Neuronal stem cell (in vitro differentiated cells): ENCODE results near the gene PITX3.
"Not testable (repeated sequence)": the region's sequence is repeated elsewhere in the genome, so short reads cannot be mapped to it uniquely, and the experiment has no call there.

Experiments used
- DNase-seq: peaks from one replicate; pipeline ENCODE4 v3.0.0-alpha.2; 2013; ENCODE audit warnings: low spot score
- H2AFZ ChIP-seq: one replicate; pipeline ENCODE4 v1.6.1; 2013; ENCODE audit warnings: mild to moderate bottlenecking, low read length, inconsistent platforms
- H2AK5ac ChIP-seq: 2 replicates; pipeline ENCODE4 v1.6.1; 2013; ENCODE audit warnings: low read depth, mild to moderate bottlenecking, inconsistent platforms, low read length, moderate library complexity, mixed read lengths
- H2BK120ac ChIP-seq: 2 replicates; pipeline ENCODE4 v1.6.1; 2013; ENCODE audit warnings: low read depth, mild to moderate bottlenecking, inconsistent platforms, low read length, moderate library complexity, mixed read lengths
- H2BK12ac ChIP-seq: one replicate; pipeline ENCODE4 v1.6.1; 2013; ENCODE audit warnings: low read length, inconsistent platforms
- H2BK15ac ChIP-seq: 2 replicates; pipeline ENCODE4 v1.6.1; 2013; ENCODE audit warnings: mild to moderate bottlenecking, low read length, inconsistent platforms, mixed read lengths
- H2BK5ac ChIP-seq: one replicate; pipeline ENCODE4 v1.6.1; 2013; ENCODE audit warnings: inconsistent platforms, mild to moderate bottlenecking, low read length, moderate library complexity
- H3K14ac ChIP-seq: one replicate; pipeline ENCODE4 v1.6.1; 2013; ENCODE audit warnings: low read length, inconsistent platforms
- H3K18ac ChIP-seq: 2 replicates; pipeline ENCODE4 v1.6.1; 2013; ENCODE audit warnings: low read length, inconsistent platforms
- H3K23ac ChIP-seq: 2 replicates; pipeline ENCODE4 v1.6.1; 2013; ENCODE audit warnings: low read depth, mild to moderate bottlenecking, mixed read lengths, low read length, inconsistent platforms; ENCODE audit not compliant: poor library complexity
- H3K27ac ChIP-seq: replicated peaks from 3 replicates; pipeline ENCODE4 v1.5.1; 2013; ENCODE audit warnings: low read length, inconsistent platforms
- H3K27me3 ChIP-seq, 3 experiments: 2 replicates each; pipeline ENCODE4 v1.6.1; 2013; ENCODE audit warnings: low read length in 3 of 3, mild to moderate bottlenecking in 2 of 3, inconsistent platforms in 1 of 3, low read depth in 1 of 3, mixed read lengths in 1 of 3, moderate library complexity in 1 of 3; ENCODE audit not compliant: control insufficient read depth in 3 of 3, insufficient read depth in 3 of 3
- H3K36me3 ChIP-seq, 2 donors: replicated peaks in 1 of 2; 2 replicates each; pipeline ENCODE4 v1.6.1; 2013; ENCODE audit warnings: low read length in 2 of 2; ENCODE audit not compliant: control insufficient read depth in 2 of 2, insufficient read depth in 2 of 2
- H3K4ac ChIP-seq: 2 replicates; pipeline ENCODE4 v1.6.1; 2013; ENCODE audit warnings: inconsistent platforms, mild to moderate bottlenecking, low read length, moderate library complexity
- H3K4me1 ChIP-seq, 2 donors: 1 replicate in 1 of 2; 2 replicates in 1 of 2; pipeline ENCODE4 v1.6.1; 2013; ENCODE audit warnings: low read length in 2 of 2, low read depth in 1 of 2; ENCODE audit not compliant: control insufficient read depth in 2 of 2, insufficient read depth in 1 of 2
- H3K4me2 ChIP-seq: one replicate; pipeline ENCODE4 v1.6.1; 2013; ENCODE audit warnings: mild to moderate bottlenecking, low read length, inconsistent platforms; ENCODE audit not compliant: insufficient read depth, poor library complexity, severe bottlenecking
- H3K4me3 ChIP-seq, 2 donors: 2 replicates each; pipeline ENCODE4 v1.5.1; 2013; ENCODE audit warnings: low read length in 2 of 2, mild to moderate bottlenecking in 2 of 2, inconsistent platforms in 1 of 2, moderate library complexity in 1 of 2
- H3K79me1 ChIP-seq: one replicate; pipeline ENCODE4 v1.6.1; 2013; ENCODE audit warnings: low read depth, mild to moderate bottlenecking, inconsistent platforms, low read length, moderate library complexity
- H3K9ac ChIP-seq: one replicate; pipeline ENCODE4 v1.6.1; 2013; ENCODE audit warnings: mild to moderate bottlenecking, low read depth, low read length, inconsistent platforms; ENCODE audit not compliant: poor library complexity
- H3K9me3 ChIP-seq, 2 donors: replicated peaks in 1 of 2; 2 replicates each; pipeline versions ENCODE3 to v1.6.1; 2013; ENCODE audit warnings: low read length in 2 of 2, mild to moderate bottlenecking in 2 of 2, inconsistent platforms in 1 of 2, low read depth in 1 of 2, mixed read lengths in 1 of 2, moderate library complexity in 1 of 2; ENCODE audit not compliant: control insufficient read depth in 2 of 2, insufficient read depth in 1 of 2
- H4K8ac ChIP-seq: one replicate; pipeline ENCODE4 v1.6.1; 2013; ENCODE audit warnings: low read depth, mild to moderate bottlenecking, inconsistent platforms, low read length, moderate library complexity
- H4K91ac ChIP-seq: one replicate; pipeline ENCODE4 v1.6.1; 2013; ENCODE audit warnings: low read length, low read depth, mild to moderate bottlenecking, inconsistent platforms; ENCODE audit not compliant: poor library complexity
- WGBS, 2 donors: extraction: QIAGEN DNeasy Blood & Tissue Kit; methylation state at CpG; one replicate each; pipeline ENCODE4 v1.1.7; 2013; ENCODE audit warnings: missing lambda C conversion rate in 2 of 2, mixed read lengths in 1 of 2; ENCODE audit not compliant: insufficient read length in 2 of 2, insufficient replicate concordance in 1 of 2; ENCODE audit errors: extremely low coverage in 2 of 2; 5-methylcytosine and 5-hydroxymethylcytosine counted together

The PITX3 gene

DNA sequence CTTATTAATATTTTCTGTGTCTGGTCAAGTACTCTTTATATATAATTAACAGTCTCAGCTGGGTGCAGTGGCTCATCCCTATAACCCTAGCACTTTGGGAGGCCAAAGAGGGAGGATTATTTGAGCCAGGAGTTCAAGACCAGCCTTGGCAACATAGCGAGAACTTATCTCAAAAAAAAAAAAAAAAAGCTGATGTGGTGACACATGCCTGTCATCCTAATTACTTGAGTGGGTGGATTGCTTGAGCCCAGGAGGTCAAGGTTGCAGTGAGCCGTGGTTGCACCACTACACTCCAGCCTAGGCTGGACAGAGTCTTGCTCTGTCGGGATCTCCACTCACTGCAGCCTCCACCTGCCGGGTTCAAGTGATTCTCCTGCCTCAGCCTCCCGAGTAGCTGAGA, 21.9 kb downstream of the PITX3 start:
- Histone ChIP-seq H3K9me3 (no peaks in the 10 kb centered on the region), H3K14ac (no peak overlapping the region), H3K27me3 (peaks cover 0 to 11% (median 0%) of the 10 kb centered on the region in 3 experiments), H2BK15ac (no peak overlapping the region), H3K4me1 (no peaks in the 10 kb centered on the region), H2AK5ac (no peak overlapping the region), H3K23ac (no peak overlapping the region), H3K4me2 (no peak overlapping the region), H3K4me3 (no peak overlapping the region), H3K4ac (no peak overlapping the region), H2BK120ac (no peak overlapping the region), H2BK12ac (no peak overlapping the region), H3K9ac (no peak overlapping the region), H3K27ac (no peak overlapping the region), H4K91ac (no peak overlapping the region), H2AFZ (no peak overlapping the region), H3K36me3 (no peaks in the 10 kb centered on the region), H2BK5ac (no peak overlapping the region), H3K79me1 (no peaks in the 10 kb centered on the region), H4K8ac (no peak overlapping the region), H3K18ac (no peak overlapping the region)
- no peak for DNase-seq
- WGBS, 2 donors = no CpG with 5 or more reads among the region's 5 CpGs

GRCh38 chr10:102213599-102213998, 27.7 kb downstream of the PITX3 start:
- not testable (repeated sequence) for H2BK12ac ChIP-seq, H3K27me3 ChIP-seq, H3K4me1 ChIP-seq, H3K36me3 ChIP-seq, H2BK120ac ChIP-seq, H2BK5ac ChIP-seq, H3K9me3 ChIP-seq, H3K14ac ChIP-seq, H3K23ac ChIP-seq, H3K4ac ChIP-seq, H4K8ac ChIP-seq, H3K4me3 ChIP-seq, H3K18ac ChIP-seq, H3K9ac ChIP-seq, H2AK5ac ChIP-seq, H2AFZ ChIP-seq, DNase-seq, H3K4me2 ChIP-seq, H3K27ac ChIP-seq, H3K79me1 ChIP-seq, H2BK15ac ChIP-seq, H4K91ac ChIP-seq
- no CpG with 5 or more reads among the region's 4 CpGs for WGBS, 2 donors

DNA sequence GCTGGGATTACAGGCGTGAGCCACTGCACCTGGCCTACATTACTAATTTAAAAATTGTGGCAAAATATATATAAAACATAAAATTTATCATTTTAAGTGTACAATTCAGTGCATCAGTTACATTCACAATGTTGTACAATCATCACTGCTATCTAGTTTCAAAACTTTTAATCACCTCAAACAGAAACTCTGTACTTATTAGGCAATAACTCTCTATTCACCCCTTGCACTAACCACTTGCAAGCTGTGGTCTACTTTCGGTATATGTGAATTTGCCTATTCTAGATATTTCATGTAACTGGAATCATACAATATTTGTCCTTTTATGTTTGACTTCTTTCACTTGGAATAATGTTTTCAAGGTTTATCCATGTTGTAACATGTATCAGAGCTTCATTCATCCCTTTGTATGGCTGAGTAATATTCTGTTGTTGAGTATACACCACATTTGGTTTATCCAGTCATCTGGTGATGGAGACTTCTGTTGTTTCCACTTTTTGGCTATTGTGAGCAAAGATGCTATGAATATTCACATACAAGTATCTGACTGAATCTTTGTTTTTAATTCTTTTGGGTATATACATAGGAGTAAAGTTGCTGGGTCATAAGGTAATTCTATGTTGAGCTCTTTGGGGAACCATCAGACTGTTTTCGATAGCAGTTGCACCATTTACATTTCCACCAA, 29.6 kb downstream of the PITX3 start:
- no CpG with 5 or more reads among the region's 3 CpGs for WGBS, 2 donors
- no peak overlapping the region for H3K18ac ChIP-seq
- no peak overlapping the region for H3K9ac ChIP-seq
- no peaks in the 10 kb centered on the region for H3K79me1 ChIP-seq
- no peak overlapping the region for H3K4me2 ChIP-seq
- no peak overlapping the region for H4K91ac ChIP-seq
- H3K4ac ChIP-seq = no peak overlapping the region
- H4K8ac ChIP-seq = no peak overlapping the region
- no peak overlapping the region for H3K27ac ChIP-seq
- H2AFZ ChIP-seq = no peak overlapping the region
- H3K23ac ChIP-seq = no peak overlapping the region
- H2BK15ac ChIP-seq = no peak overlapping the region
- no peak overlapping the region for H2BK5ac ChIP-seq
- H3K36me3 ChIP-seq = no peaks in the 10 kb centered on the region
- H3K27me3 ChIP-seq = no peaks in the 10 kb centered on the region
- H2BK12ac ChIP-seq = no peak overlapping the region
- H2BK120ac ChIP-seq = no peak overlapping the region
- H3K4me3 ChIP-seq = no peak overlapping the region
- H3K9me3 ChIP-seq = no peaks in the 10 kb centered on the region
- no peak overlapping the region for H3K14ac ChIP-seq
- no peaks in the 10 kb centered on the region for H3K4me1 ChIP-seq
- H2AK5ac ChIP-seq = no peak overlapping the region
- DNase-seq = no peak

DNA sequence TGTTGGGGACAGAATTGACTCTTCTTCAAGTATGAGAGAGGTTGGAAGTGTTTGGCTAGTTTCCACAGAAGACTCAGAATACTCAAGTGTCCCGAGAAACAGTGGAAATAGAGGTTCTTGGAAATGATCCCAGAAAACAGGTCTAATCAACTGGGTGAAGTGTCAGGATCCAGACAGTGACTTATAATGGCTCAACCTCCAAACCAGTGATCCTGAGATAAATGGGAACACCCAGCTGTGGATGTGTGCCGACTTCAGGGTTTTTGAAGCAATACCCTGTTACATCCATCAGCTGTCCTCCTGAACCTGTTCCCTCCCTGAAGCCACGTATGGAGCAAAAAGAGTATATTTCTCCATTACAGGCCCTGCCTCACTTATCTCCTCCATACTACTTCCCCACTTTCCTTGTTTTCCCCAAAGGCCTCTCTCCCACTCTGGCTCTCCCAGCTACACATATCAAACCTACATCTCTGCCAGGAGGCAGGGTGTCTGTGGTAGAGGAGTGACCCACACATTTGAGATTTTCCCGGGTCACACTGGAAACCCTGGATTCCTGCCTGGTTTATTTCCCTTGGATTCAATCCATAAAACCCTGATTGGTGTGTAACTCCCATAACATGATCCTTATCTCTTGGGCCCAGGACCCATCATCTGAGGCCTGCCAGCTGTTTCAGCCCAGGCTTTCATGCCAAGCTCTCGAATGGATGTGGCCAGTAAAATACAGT, 32.8 kb downstream of the PITX3 start:
- no peak overlapping the region for H3K4me3 ChIP-seq
- no peak overlapping the region for H2BK12ac ChIP-seq
- no peak overlapping the region for H2BK15ac ChIP-seq
- no peaks in the 10 kb centered on the region for H3K36me3 ChIP-seq
- H4K91ac ChIP-seq = no peak overlapping the region
- no peak for DNase-seq
- H3K4me1 ChIP-seq = no peaks in the 10 kb centered on the region
- H3K23ac ChIP-seq = no peak overlapping the region
- no peak overlapping the region for H2AFZ ChIP-seq
- peaks cover 2 to 8% of the 10 kb centered on the region in 2 donors for H3K9me3 ChIP-seq
- H3K27ac ChIP-seq = no peak overlapping the region
- no CpG with 5 or more reads among the region's 5 CpGs for WGBS, 2 donors
- H3K4ac ChIP-seq = no peak overlapping the region
- H3K4me2 ChIP-seq = no peak overlapping the region
- no peak overlapping the region for H3K9ac ChIP-seq
- H2BK5ac ChIP-seq = no peak overlapping the region
- H2AK5ac ChIP-seq = no peak overlapping the region
- H4K8ac ChIP-seq = no peak overlapping the region
- H3K79me1 ChIP-seq = no peaks in the 10 kb centered on the region
- H3K18ac ChIP-seq = no peak overlapping the region
- H2BK120ac ChIP-seq = no peak overlapping the region
- no peak overlapping the region for H3K14ac ChIP-seq
- no peaks in the 10 kb centered on the region for H3K27me3 ChIP-seq
